ENCODE measurements around the gene C1QL4. TPM values are rescaled to one million over a fixed set of nuclear protein-coding genes. Genes with fewer than 3 reads are reported as not detected.
A peak's percentile ranks its signal among the peaks of the same experiment; 100 is the strongest.

C1QL4 gene
- total RNA-seq, 1 donor from 2014 or later, result not detected

GRCh38 chr12:49344486-49345050 lies 7.6 kb upstream of the C1QL4 start:
- DNase-seq (no peak), ATAC-seq (no peak)
- peaks cover 86% of the 10 kb centered on the region for H3K27me3 ChIP-seq (ENCODE audit: low read depth)
- H3K9me3 ChIP-seq, result no peaks in the 10 kb centered on the region
- H3K4me3 ChIP-seq, result no peak overlapping the region
- TF ChIP-seq, protein P1, sequence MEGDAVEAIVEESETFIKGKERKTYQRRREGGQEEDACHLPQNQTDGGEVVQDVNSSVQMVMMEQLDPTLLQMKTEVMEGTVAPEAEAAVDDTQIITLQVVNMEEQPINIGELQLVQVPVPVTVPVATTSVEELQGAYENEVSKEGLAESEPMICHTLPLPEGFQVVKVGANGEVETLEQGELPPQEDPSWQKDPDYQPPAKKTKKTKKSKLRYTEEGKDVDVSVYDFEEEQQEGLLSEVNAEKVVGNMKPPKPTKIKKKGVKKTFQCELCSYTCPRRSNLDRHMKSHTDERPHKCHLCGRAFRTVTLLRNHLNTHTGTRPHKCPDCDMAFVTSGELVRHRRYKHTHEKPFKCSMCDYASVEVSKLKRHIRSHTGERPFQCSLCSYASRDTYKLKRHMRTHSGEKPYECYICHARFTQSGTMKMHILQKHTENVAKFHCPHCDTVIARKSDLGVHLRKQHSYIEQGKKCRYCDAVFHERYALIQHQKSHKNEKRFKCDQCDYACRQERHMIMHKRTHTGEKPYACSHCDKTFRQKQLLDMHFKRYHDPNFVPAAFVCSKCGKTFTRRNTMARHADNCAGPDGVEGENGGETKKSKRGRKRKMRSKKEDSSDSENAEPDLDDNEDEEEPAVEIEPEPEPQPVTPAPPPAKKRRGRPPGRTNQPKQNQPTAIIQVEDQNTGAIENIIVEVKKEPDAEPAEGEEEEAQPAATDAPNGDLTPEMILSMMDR (IDR thresholded peaks at IDR 0.05), result no peak
- no peaks in the 10 kb centered on the region for H3K36me3 ChIP-seq
- H3K4me1 ChIP-seq, result peaks cover 59% of the 10 kb centered on the region
- H3K27ac ChIP-seq, result no peak overlapping the region
- intact Hi-C loops (cut with DNase I), result no loop called here

- H3K4me3 ChIP-seq, result peak overlapping the region; percentile 54
- DNase-seq, result no peak
Measured at GRCh38 chr12:49342914-49343731, 6.1 kb upstream of the C1QL4 start.

DNA sequence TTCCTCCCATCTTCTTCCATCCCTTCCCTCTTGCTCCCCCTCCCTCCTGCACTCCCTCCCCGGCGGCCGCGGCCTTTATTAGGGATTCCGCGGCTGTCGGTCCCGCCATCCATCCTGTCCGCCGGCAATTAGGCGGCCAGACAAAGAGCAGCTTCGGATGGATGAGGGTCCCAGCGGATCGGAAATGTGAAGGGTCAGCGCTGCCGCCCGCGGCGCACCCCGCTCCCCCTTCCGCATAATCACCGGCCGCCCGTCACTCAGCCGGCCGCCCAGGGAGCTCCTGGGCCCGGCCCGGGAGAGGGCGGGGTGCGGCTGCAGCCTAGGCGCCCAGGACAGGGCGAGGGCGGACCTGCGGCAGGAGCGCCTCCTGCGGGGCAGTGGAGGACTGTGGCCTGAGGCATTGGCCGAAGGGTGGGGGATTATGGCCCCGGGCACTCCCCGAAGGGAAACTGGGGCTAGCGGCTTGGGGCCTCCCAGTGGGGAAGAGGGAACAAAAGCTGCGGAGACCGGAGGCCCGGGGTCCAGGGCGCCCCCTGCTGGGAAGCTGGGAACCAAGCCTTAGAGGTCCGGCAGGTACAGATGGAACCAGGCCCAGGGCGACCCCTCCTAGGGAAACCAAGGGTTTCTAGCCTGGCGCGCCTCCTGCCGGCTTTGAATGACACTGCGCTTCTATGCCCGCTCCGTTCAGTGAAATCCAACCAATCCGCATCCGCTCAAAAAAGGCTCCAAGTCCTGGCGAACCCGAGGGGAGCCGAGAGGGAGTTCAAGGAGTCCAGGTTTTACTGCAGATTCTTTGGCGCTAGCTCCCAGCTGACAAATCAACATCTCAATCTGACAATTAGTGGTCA lies 5.3 kb upstream of the C1QL4 start:
- intact Hi-C loops (cut with DNase I), result no loop called here
- Histone ChIP-seq H3K9me3 (no peaks in the 10 kb centered on the region), H3K4me1 (peaks cover 50% of the 10 kb centered on the region), H3K27me3 (ENCODE audit: low read depth) (peaks cover 84% of the 10 kb centered on the region), H3K4me3 (peak overlapping the region; percentile 54), H3K36me3 (no peaks in the 10 kb centered on the region), H3K27ac (no peak overlapping the region)
- ATAC-seq (peak; percentile 71 to 78), DNase-seq (peak; percentile 86)
- TF ChIP-seq, protein P1 (IDR thresholded peaks at IDR 0.05), result peak; percentile 82

More at GRCh38 chr12:49342914-49343731, 6.1 kb upstream of the C1QL4 start:
- no peak overlapping the region for H3K27ac ChIP-seq
- ATAC-seq, result no peak
- intact Hi-C loops (cut with DNase I), result no loop called here
- H3K27me3 ChIP-seq (ENCODE audit: low read depth), result peaks cover 86% of the 10 kb centered on the region
- TF ChIP-seq, protein P1 (IDR thresholded peaks at IDR 0.05), result no peak
- H3K9me3 ChIP-seq, result no peaks in the 10 kb centered on the region
- H3K4me1 ChIP-seq, result peaks cover 57% of the 10 kb centered on the region
- no peaks in the 10 kb centered on the region for H3K36me3 ChIP-seq

GRCh38 chr12:49341777-49342065 lies 4.7 kb upstream of the C1QL4 start:
- intact Hi-C loops (cut with DNase I), result no loop called here
- H3K9me3 ChIP-seq, result no peaks in the 10 kb centered on the region
- peak overlapping the region; percentile 54 for H3K4me3 ChIP-seq
- no peak for ATAC-seq
- peaks cover 50% of the 10 kb centered on the region for H3K4me1 ChIP-seq
- H3K27me3 ChIP-seq (ENCODE audit: low read depth), result peaks cover 84% of the 10 kb centered on the region
- no peak overlapping the region for H3K27ac ChIP-seq
- DNase-seq, result no peak
- TF ChIP-seq, protein P1 (IDR thresholded peaks at IDR 0.05), result no peak
- H3K36me3 ChIP-seq, result no peaks in the 10 kb centered on the region

GRCh38 chr12:49340971-49341776 lies 4.2 kb upstream of the C1QL4 start:
- H3K27me3 ChIP-seq (ENCODE audit: low read depth), result peaks cover 84% of the 10 kb centered on the region

More at GRCh38 chr12:49340971-49341776, 4.2 kb upstream of the C1QL4 start:
- no peak overlapping the region for H3K27ac ChIP-seq
- H3K4me3 ChIP-seq, result no peak overlapping the region
- no peaks in the 10 kb centered on the region for H3K36me3 ChIP-seq
- H3K9me3 ChIP-seq, result no peaks in the 10 kb centered on the region
- TF ChIP-seq, protein P1 (IDR thresholded peaks at IDR 0.05), result no peak
- intact Hi-C loops (cut with DNase I), result no loop called here
- ATAC-seq (no peak), DNase-seq (no peak)
- peaks cover 50% of the 10 kb centered on the region for H3K4me1 ChIP-seq
